Fibroblast of mammary gland (primary cell): ENCODE results near the gene WFDC6.

Experiments
- DNase-seq: peaks from one replicate; pipeline ENCODE4 v3.0.0-alpha.2; 2010; ENCODE audit warnings: low read depth
- H3K4me3 ChIP-seq: 2 replicates; pipeline ENCODE4 v1.5.1; 2011; ENCODE audit warnings: low read depth, mild to moderate bottlenecking, low read length, moderate library complexity; ENCODE audit not compliant: control insufficient read depth
- CTCF ChIP-seq: conservative IDR thresholded peaks from 2 replicates; pipeline ENCODE4 v1.5.1; 2011; ENCODE audit warnings: low read depth, low read length, inconsistent platforms; ENCODE audit not compliant: control insufficient read depth, insufficient read depth

The WFDC6 gene

GRCh38 chr20:45507011-45507820, 32.1 kb downstream of the WFDC6 start:
- H3K4me3 ChIP-seq = no peak overlapping the region
- no peak for DNase-seq
- no peak for TF ChIP-seq CTCF

DNA sequence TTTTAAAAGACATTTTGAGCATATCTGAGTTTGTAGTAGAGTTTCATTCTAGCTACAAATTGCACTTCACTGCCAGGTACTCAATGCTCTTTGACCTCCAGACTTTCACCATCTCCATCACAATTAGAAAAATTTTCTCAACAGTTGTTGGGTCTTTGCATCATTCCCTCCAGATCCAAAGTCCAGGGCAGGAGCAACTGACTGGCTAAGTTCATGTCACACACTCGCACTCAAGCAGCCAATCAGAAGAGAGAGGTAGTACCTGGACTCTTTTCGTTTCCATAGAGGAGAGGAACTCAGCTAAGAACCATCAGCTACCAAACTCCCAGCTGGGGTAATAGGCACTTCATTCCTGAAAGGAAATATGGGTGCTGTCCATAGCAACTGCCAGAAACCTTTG, 32.9 kb downstream of the WFDC6 start:
- no peak for DNase-seq
- no peak overlapping the region for H3K4me3 ChIP-seq
- no peak for TF ChIP-seq CTCF

- TF ChIP-seq CTCF = no peak
- DNase-seq = no peak
- no peak overlapping the region for H3K4me3 ChIP-seq
Measured at GRCh38 chr20:45503403-45503802, 35.9 kb downstream of the WFDC6 start.

DNA sequence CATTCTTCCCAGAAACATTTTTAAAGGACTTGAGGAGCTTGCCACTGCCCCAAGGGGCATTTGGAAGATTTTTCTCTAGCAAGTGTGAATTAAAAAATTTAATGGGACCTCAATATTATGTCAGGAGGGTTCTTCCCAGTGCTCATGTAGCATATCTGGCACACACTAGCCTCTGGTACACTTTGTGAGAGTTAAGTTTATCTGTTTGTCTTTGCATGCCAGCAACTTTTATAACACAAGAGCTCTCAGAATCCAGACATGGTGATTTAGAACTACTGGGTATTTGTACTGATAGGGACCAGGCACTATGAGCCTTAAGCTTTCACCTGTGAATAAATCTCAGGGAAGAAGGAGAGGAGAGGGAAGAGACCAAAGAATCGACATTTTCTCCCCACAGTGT, 36.7 kb downstream of the WFDC6 start:
- H3K4me3 ChIP-seq = no peak overlapping the region
- no peak for TF ChIP-seq CTCF
- DNase-seq = no peak

GRCh38 chr20:45501600-45501999, 37.7 kb downstream of the WFDC6 start:
- DNase-seq = no peak
- TF ChIP-seq CTCF = no peak

GRCh38 chr20:45500022-45500421, 39.3 kb downstream of the WFDC6 start:
- TF ChIP-seq CTCF = no peak
- no peak for DNase-seq

More at GRCh38 chr20:45501600-45501999, 37.7 kb downstream of the WFDC6 start:
- H3K4me3 ChIP-seq = no peak overlapping the region

More at GRCh38 chr20:45500022-45500421, 39.3 kb downstream of the WFDC6 start:
- H3K4me3 ChIP-seq = no peak overlapping the region
